GM18858 (cell line): ENCODE results near the gene KEAP1.

Experiments used
- ATAC-seq: cut with Tn5 transposase; IDR thresholded peaks from one replicate; pipeline ENCODE4 v1.9.1; 2021; ENCODE audit not compliant: unreplicated experiment

The KEAP1 gene

GRCh38 chr19:10452726-10453618 lies 50.2 kb downstream of the KEAP1 start:
- no peak for ATAC-seq

DNA sequence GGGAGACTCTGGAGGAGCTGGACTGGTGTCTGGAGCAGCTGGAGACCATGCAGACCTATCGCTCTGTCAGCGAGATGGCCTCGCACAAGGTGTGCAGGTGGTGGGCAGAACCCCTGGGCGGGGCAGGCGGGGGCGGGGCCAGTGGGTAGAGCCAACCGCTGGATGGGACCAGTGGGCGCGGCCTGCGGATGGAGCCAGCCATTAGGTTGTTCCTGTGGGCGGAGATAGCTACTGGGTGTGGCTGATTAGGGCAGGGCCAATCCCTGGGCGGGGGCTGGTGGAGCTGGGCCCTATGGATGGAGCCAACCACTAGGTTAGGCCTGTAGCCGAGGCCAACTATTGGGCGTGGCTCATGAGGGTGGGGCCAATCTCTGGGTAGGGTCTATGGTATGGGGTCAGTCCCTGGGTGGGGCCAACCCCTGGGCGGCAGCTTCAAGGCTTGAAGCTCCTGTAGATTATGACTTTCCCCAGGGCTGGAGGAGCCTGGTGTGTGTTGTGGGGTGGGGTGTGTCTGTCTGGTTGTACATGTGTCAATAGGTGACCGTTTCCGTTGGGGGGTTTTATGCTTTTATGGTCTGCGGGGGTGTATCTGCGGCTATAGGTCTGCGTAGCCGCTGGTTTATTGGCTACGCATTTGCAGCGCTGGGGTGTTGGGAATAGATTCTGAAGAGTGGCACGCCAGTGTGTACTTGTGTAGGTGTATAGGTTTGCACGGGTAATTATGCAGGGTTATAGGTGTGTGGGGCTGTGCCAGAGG lies 52.1 kb downstream of the KEAP1 start:
- no peak for ATAC-seq

DNA sequence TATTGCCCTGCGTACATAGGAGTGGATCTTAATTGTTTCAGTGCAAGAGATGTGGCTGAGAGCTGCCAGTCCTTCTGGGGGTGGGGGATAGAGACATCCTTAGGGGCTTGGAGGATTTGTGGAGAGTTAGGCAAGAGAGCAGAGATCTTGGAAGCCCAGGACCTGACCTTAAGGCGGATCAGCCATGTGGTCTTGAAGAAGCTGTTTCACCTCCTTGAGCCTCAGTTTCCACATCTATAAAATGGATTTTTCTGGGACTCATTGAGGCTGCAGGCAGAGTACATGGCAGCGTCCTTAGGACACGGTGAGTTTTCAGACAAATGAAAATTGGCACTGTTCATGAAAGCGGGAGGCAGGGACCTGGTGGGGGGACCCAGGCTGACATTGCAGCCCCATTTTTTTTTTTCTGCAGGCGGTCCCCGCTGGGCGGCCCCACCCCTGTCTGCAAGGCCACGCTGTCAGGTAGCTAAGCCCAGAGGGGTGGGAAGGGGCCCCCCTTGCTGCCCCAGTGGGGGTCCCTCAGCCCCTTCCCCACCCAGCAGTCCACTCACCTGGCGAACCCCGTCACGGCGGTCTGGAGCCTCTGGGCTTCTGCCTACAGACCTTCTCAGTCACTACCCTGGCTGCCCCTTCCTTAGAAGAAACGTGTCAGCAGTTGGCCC lies 52.8 kb downstream of the KEAP1 start:
- no peak for ATAC-seq

- ATAC-seq, result no peak
Measured at GRCh38 chr19:10449037-10449436, 54.1 kb downstream of the KEAP1 start.

DNA sequence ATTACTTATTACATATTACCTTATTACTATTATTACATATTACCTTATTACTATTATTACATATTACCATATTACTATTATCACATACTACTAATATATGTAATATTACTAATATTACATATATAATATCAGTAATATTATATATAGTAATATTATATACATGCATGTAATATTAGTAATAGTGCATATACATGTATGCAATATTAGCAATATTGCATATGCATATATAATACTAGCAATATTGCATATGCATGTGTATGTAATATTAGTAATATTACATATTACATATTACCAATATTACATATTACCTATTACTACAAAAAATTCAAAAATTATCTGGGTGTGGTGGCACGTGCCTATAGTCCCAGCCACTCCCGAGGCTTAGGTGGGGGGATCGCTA lies 60.5 kb downstream of the KEAP1 start:
- no peak for ATAC-seq

DNA sequence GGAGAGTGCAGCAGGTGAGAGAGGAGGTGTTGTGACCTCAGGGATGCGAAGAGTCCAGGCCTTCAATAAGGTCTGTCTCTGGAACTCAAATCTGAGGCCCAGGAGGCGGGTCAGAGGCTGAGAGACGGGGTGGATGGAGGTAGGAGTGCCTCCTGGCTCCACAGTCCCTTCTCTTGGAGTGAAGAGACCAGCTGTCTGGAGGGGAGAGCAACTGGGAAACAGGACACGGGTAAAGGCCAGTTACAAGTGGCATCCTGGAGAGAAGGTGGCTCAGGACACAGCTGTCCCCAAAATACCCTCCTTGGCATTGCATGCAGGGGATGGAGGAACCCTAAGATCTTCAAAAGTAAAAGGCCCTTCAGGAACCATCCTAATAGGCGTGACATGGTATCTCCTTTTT lies 63.6 kb downstream of the KEAP1 start:
- no peak for ATAC-seq
